ENCODE measurements around the gene S100A7A.

Gene S100A7A

DNA sequence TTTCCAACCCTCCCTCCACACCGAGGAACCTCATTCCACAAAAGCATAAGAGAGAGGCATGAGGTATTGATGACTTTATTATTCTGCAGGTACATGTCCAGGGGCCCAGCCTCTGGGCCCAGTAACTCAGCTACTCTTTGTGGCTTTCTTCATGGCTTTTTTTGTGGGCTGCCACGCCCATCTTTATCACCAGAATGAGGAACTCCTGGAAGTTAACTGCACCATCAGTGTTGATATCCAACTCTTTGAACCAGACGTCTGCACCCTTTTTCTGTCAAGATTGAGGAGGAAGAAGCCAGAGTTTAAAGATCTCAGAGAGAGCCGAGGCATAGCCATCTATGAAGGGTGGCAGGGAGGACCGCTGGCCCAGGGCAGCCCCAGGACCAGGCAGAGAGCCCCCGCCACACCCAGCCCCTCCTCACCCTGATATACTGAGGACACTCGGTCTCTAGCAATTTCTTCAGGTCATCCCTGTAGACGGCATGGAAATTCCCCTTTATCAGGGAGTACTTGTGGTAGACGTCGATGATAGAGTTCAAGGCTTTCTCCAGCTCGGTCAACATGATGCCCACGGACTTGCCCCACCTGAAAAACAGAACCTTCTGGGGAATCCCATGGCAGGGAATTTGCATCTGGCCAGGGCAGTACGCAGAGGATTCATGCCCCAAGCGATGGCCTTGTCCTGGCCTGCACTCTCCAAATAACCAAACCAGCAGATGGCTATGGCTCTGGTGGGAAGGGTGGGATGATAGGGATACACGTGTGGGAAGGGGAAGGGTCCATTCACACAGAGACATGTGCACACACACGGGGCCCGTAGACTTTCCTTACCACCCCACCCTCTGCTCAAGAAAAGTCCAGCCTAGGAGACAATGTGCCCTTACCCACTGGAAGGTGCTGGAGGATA is 26.1 kb upstream of the S100A7A start:
- Mint-ChIP-seq H3K27me3 (peaks cover 46% of the 10 kb centered on the region), H3K9me3 (no peaks in the 10 kb centered on the region), H3K27ac (no peak overlapping the region), H3K36me3 (no peaks in the 10 kb centered on the region), H3K4me1 (peaks cover 10% of the 10 kb centered on the region), H3K4me3 (no peak overlapping the region)
- ATAC-seq: peak; percentile 17

DNA sequence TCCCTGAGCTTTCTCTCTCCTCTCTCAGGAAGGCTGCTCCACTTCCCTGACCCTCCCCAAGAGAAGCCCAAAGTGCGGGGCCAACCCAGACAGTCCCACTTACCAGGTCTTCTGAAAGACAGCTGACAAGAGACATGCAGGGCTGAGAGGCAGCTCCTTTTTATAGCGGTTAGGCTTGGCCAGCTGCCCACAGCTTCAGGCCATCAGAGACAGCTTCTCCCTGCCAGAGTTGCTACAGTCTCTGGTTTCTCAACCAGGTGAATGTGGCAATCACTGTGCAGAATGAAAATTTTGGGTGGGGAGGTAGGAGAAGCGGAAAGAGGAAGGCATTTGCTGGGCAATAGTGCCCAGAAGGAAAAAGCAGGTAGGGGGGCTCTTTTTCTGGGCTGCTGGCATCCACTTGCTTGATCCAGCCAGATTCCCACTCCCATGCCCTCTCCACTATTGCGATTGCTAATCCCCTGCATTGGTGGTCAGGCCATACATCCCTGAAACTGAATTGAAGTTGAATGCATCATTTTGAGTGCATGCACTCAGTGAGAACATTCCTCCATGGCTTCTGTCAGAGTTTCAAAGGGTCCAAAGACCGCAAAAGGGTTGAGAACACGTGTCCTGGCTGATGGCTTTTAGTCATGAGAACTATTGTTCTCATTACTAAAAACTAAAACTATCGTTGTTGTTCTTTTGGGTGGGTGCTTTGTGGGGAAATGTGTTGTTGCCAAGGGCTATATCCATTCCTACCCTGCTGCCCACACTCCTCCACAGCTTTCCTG is 25.2 kb upstream of the S100A7A start, which contains the start of gene S100A8:
S100A8 (minus strand) TSS at position 136 of the 773 bp plus-strand sequence. CDS start 538 bp downstream, outside the sequence.
- Mint-ChIP-seq H3K36me3 (no peaks in the 10 kb centered on the region), H3K4me1 (peaks cover 10% of the 10 kb centered on the region), H3K27me3 (peaks cover 55% of the 10 kb centered on the region), H3K27ac (no peak within 1 kb of the TSS), H3K9me3 (no peaks in the 10 kb centered on the region), H3K4me3 (no peak within 1 kb of the TSS)
- peak; percentile 3 for ATAC-seq

DNA sequence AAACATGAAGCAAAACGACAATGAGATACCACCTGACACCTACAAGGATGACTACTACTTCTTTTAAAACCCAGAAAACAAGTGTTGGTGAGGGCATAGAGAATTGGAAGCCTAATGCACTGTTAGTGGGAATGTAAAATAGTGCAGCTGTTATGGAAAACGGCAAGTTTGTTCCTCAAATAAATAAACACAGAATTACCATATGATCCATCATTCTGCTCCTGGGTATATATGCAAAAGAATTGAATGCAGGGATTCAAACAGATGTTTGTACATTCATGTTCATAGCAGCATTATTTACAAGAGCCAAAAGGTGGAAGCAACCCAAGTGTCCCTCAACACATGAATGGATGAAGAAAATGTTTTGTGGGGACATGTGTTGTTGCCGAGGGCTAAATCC is 24.1 kb upstream of the S100A7A start:
- Mint-ChIP-seq H3K27me3 (peaks cover 66% of the 10 kb centered on the region), H3K4me1 (peaks cover 6% of the 10 kb centered on the region), H3K36me3 (no peaks in the 10 kb centered on the region), H3K4me3 (no peak overlapping the region), H3K9me3 (no peaks in the 10 kb centered on the region), H3K27ac (no peak overlapping the region)
- ATAC-seq: no peak

- H3K9me3 Mint-ChIP-seq: no peaks in the 10 kb centered on the region
- peaks cover 6% of the 10 kb centered on the region for H3K4me1 Mint-ChIP-seq
- ATAC-seq: no peak
- H3K4me3 Mint-ChIP-seq: no peak overlapping the region
- no peak overlapping the region for H3K27ac Mint-ChIP-seq
- peaks cover 71% of the 10 kb centered on the region for H3K27me3 Mint-ChIP-seq
- H3K36me3 Mint-ChIP-seq: no peaks in the 10 kb centered on the region
These were observed 23.5 kb upstream of the S100A7A start for GRCh38 chr1:153392822-153393221.

GRCh38 chr1:153393926-153394325 is 22.4 kb upstream of the S100A7A start:
- peaks cover 80% of the 10 kb centered on the region for H3K27me3 Mint-ChIP-seq
- H3K36me3 Mint-ChIP-seq: no peaks in the 10 kb centered on the region
- peaks cover 6% of the 10 kb centered on the region for H3K4me1 Mint-ChIP-seq
- no peak overlapping the region for H3K27ac Mint-ChIP-seq
- H3K9me3 Mint-ChIP-seq: no peaks in the 10 kb centered on the region
- ATAC-seq: no peak
- H3K4me3 Mint-ChIP-seq: no peak overlapping the region

- peaks cover 81% of the 10 kb centered on the region for H3K27me3 Mint-ChIP-seq
These were observed 21.9 kb upstream of the S100A7A start for GRCh38 chr1:153394391-153394790.

DNA sequence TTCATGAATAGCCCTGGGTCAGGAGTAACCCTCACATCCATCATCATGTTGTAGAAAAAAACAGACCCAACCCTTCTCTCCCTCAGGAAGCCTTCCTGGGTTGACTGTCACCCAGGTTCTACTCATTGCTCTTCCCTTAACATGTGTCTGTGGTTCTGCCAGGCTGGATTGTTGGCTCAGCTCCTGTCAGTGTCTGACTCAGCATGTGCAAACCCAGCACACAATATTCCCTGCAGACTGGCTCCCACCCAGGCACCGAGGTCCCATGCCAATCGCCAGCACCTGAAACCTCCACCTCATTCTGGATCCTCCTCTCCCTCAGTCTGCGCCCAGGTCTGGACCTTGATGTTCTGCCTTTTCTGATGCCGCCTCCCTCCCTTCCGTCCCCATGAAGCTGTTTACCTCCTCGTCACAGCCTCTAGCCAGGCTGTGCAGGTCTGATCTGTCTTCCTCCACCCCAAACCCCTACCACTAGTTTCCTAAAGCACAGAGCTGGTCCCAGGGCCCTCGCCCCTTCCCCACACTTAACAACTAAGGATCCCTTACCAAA is 21.1 kb upstream of the S100A7A start:
- H3K4me1 Mint-ChIP-seq: no peaks in the 10 kb centered on the region
- no peak overlapping the region for H3K27ac Mint-ChIP-seq
- no peak for ATAC-seq
- peaks cover 77% of the 10 kb centered on the region for H3K27me3 Mint-ChIP-seq
- no peaks in the 10 kb centered on the region for H3K9me3 Mint-ChIP-seq
- no peaks in the 10 kb centered on the region for H3K36me3 Mint-ChIP-seq
- no peak overlapping the region for H3K4me3 Mint-ChIP-seq

More at GRCh38 chr1:153394391-153394790, 21.9 kb upstream of the S100A7A start:
- ATAC-seq: no peak
- Mint-ChIP-seq H3K27ac (no peak overlapping the region), H3K9me3 (no peaks in the 10 kb centered on the region), H3K36me3 (no peaks in the 10 kb centered on the region), H3K4me3 (no peak overlapping the region), H3K4me1 (peaks cover 6% of the 10 kb centered on the region)

DNA sequence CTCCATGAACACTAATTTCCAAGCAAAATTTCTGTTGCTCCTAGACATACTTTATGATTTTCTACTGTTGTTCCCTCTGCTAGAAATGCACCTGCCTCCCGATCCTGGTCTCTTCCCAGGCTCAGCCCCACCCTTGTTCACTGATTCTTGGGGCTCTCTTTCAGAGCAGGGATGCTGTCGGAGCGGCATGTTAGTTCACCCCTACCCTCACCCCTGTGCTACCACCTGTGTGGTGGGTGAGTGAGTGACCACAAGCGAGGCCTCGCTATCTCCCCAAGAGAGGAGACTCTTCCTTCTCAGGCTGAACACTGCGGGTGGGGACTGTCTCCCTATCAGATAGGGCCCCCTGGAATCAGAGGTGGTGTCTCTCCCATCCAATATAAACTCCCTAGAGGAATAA is 20.5 kb upstream of the S100A7A start:
- Mint-ChIP-seq H3K9me3 (no peaks in the 10 kb centered on the region), H3K4me3 (no peak overlapping the region), H3K36me3 (no peaks in the 10 kb centered on the region), H3K4me1 (no peaks in the 10 kb centered on the region), H3K27me3 (peaks cover 76% of the 10 kb centered on the region), H3K27ac (no peak overlapping the region)
- no peak for ATAC-seq

DNA sequence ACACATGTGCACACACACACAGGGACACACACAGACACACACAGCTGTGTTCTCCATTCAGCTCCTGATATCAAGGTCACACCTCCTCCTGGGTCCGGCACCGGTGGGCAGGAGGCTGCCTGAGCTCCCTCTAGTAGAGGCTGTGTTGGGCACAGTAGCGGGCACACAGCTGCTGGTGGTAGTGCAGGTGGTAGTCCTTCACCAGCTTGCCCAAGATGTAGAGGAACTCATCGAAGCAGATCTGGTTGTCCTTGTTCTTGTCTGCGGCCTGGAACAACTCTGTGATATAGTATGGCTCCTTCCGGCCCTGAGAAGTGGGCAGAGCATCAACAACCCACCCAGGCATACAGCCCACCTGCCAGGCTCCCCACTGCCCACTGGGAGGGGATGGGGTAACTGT is 19.9 kb upstream of the S100A7A start:
- H3K4me1 Mint-ChIP-seq: no peaks in the 10 kb centered on the region
- no peaks in the 10 kb centered on the region for H3K9me3 Mint-ChIP-seq
- no peaks in the 10 kb centered on the region for H3K36me3 Mint-ChIP-seq
- no peak for ATAC-seq
- no peak overlapping the region for H3K4me3 Mint-ChIP-seq
- H3K27me3 Mint-ChIP-seq: peaks cover 69% of the 10 kb centered on the region
- no peak overlapping the region for H3K27ac Mint-ChIP-seq

- Mint-ChIP-seq H3K4me3 (no peak overlapping the region), H3K4me1 (no peaks in the 10 kb centered on the region), H3K9me3 (no peaks in the 10 kb centered on the region), H3K36me3 (no peaks in the 10 kb centered on the region), H3K27ac (no peak overlapping the region), H3K27me3 (peaks cover 67% of the 10 kb centered on the region)
- ATAC-seq: no peak
These were observed 19.0 kb upstream of the S100A7A start for GRCh38 chr1:153397051-153397923.

DNA sequence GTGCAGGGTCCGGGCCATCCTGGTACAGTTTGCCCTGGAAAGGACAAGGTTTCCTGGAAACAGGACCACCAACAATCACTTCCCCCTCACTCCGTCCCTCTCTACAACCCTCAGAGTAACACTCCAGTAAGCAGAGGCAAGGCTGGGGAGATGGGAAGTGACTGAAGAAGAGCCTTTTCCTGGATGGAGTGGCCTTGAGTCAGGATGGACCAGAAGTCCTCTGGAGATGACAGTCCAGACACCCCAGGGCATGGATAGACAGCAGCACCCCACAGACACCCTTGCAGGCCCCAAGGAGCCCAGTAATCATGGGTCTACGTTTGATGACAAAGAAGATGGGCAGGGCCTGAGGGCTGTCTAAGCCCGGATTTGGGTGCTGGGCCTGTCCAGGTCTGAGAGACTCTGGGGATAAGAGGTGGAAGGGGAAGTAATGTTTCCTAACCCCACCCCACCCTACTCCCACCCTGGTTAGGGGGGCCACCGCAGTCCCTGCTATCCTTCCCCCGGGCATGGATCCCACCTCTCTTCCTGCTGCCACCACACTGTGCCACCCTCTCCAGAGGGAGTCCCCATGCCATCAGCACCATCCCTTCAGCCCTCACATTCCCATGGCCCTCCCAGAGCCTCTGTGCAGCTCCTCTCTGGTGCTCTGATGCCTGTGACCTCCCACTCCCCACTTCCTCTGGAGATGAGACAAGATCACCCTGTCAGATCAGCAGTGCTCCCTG is 18.2 kb upstream of the S100A7A start:
- no peak for ATAC-seq
- Mint-ChIP-seq H3K27ac (no peak overlapping the region), H3K9me3 (no peaks in the 10 kb centered on the region), H3K27me3 (peaks cover 63% of the 10 kb centered on the region), H3K4me3 (no peak overlapping the region), H3K4me1 (no peaks in the 10 kb centered on the region), H3K36me3 (no peaks in the 10 kb centered on the region)

- H3K9me3 Mint-ChIP-seq: no peaks in the 10 kb centered on the region
- no peaks in the 10 kb centered on the region for H3K36me3 Mint-ChIP-seq
- no peak for ATAC-seq
- H3K27me3 Mint-ChIP-seq: peaks cover 57% of the 10 kb centered on the region
- no peaks in the 10 kb centered on the region for H3K4me1 Mint-ChIP-seq
- H3K4me3 Mint-ChIP-seq: no peak overlapping the region
- H3K27ac Mint-ChIP-seq: no peak overlapping the region
These were observed 16.8 kb upstream of the S100A7A start for GRCh38 chr1:153399401-153400055.

GRCh38 chr1:153400244-153400643 is 16.1 kb upstream of the S100A7A start:
- ATAC-seq: no peak
- Mint-ChIP-seq H3K36me3 (no peaks in the 10 kb centered on the region), H3K27me3 (peaks cover 51% of the 10 kb centered on the region), H3K9me3 (no peaks in the 10 kb centered on the region), H3K4me3 (no peak overlapping the region), H3K4me1 (no peaks in the 10 kb centered on the region), H3K27ac (no peak overlapping the region)

GRCh38 chr1:153401461-153401860 is 14.9 kb upstream of the S100A7A start:
- Mint-ChIP-seq H3K4me3 (no peak overlapping the region), H3K4me1 (no peaks in the 10 kb centered on the region)

More at GRCh38 chr1:153401461-153401860, 14.9 kb upstream of the S100A7A start:
- no peak for ATAC-seq
- H3K9me3 Mint-ChIP-seq: no peaks in the 10 kb centered on the region
- H3K36me3 Mint-ChIP-seq: no peaks in the 10 kb centered on the region
- no peak overlapping the region for H3K27ac Mint-ChIP-seq
- H3K27me3 Mint-ChIP-seq: peaks cover 48% of the 10 kb centered on the region
